ENCODE measurements around the gene LRBA. TPM values are rescaled to one million over a fixed set of nuclear protein-coding genes. Genes with fewer than 3 reads are reported as not detected.

LRBA gene
- total and polyA plus RNA-seq, 2 of the 4 experiments (the other 2 are of a cell fraction): 10.2 to 51.6 TPM

DNA sequence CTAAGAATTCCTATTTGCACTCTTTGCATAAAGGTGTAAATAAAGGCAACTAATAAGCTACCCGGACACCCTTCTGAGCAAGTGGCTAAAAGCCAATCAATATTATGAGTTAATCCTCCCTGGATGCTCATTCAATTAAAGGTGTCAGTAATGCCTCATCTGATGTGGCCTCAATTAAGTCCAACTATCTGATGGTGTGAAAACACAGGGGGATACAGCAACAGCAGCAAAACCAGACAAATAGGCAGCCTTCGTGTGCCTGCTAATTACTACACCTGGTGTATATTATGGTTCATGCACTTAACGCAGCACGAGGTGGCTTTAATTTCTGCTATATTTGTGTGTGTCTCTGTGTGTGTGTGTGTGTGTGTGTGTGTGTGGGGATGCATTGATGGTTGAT is 692.4 kb downstream of the LRBA start:
- H3K14ac ChIP-seq (replicated peaks; ENCODE audit: low read depth, low read length): no peak overlapping the region
- peak overlapping the region; percentile 58; the same call in 1 of the 2 replicates for H4K91ac ChIP-seq (ENCODE audit: insufficient read depth, low read depth, low read length)
- dilution Hi-C loops (cut with HindIII; ENCODE audit: low sequenced_read_pairs, unreplicated experiment): no loop called here
- no peak overlapping the region for H3K4me3 ChIP-seq (ENCODE audit: insufficient read depth, low read depth, low read length)
- no peak for DNase-seq
- peaks cover 1% of the 10 kb centered on the region; the same call in 1 of the 2 replicates for H3K36me3 ChIP-seq (ENCODE audit: control insufficient read depth, insufficient read depth, low read length)
- H3K9me3 ChIP-seq (ENCODE audit: control insufficient read depth, insufficient read depth, low read length): no peaks in the 10 kb centered on the region
- no peak overlapping the region; the same call in 1 of the 2 replicates for H3K4ac ChIP-seq (ENCODE audit: low read depth, low read length)
- peak overlapping the region in 1 of 2 experiments; percentile 9; a peak in 1 of 4 replicates for H4K8ac ChIP-seq (ENCODE audit: low read depth in 2 of 2, low read length in 2 of 2)
- H3K18ac ChIP-seq (ENCODE audit: low read depth, low read length): peak overlapping the region; percentile 6; the same call in 1 of the 2 replicates
- no peaks in the 10 kb centered on the region for H3K79me1 ChIP-seq (ENCODE audit: low read depth in 1 of 2, low read length in 2 of 2)
- H2AK9ac ChIP-seq (replicated peaks; ENCODE audit: low read depth, low read length, poor library complexity): no peak overlapping the region
- H3K4me1 ChIP-seq (ENCODE audit: control insufficient read depth, insufficient read depth, low read length): peaks cover 10% of the 10 kb centered on the region
- 0 out of 2 replicates have a peak overlapping the region, but pooled peaks have one; percentile 2 for H2BK20ac ChIP-seq (ENCODE audit: low read depth, low read length)
- no peaks in the 10 kb centered on the region for H3K27me3 ChIP-seq (ENCODE audit: control insufficient read depth, insufficient read depth, low read length)
- no peak overlapping the region for H3K56ac ChIP-seq (ENCODE audit: extremely low read depth, insufficient read depth, low read length)
- ChIA-PET CTCF (no interaction called here), POLR2A (ENCODE audit: unreplicated experiment) (interaction anchor here (0.6 kb wide), 1 partner anchor 132 kb away, joined by 3 read pairs; no protein-coding TSS in a partner anchor)
- no peak overlapping the region for H2BK15ac ChIP-seq (ENCODE audit: low read depth, low read length)
- peak overlapping the region; percentile 28 for H2BK120ac ChIP-seq (ENCODE audit: low read depth, low read length)
- no peak for ATAC-seq (ENCODE audit: low read depth)
- intact Hi-C loops (cut with micrococcal nuclease): no loop called here
- H4K5ac ChIP-seq (ENCODE audit: low read depth, low read length): no peak overlapping the region; the same call in 1 of the 2 replicates
- H2AK5ac ChIP-seq (ENCODE audit: low read depth, low read length): peak overlapping the region; percentile 17; the same call in 1 of the 2 replicates
- no peaks in the 10 kb centered on the region for H4K20me1 ChIP-seq (ENCODE audit: insufficient read depth, low read length)
- H3K4me2 ChIP-seq (ENCODE audit: low read depth, low read length): no peak overlapping the region
- in situ Hi-C loops (cut with MboI; ENCODE audit: low sequenced_read_pairs): no loop called here
- no peak overlapping the region; the same call in 1 of the 2 replicates for H3K27ac ChIP-seq (ENCODE audit: insufficient read depth, low read length)
- TF ChIP-seq NFE2L2 (IDR thresholded peaks at IDR 0.05; ENCODE audit: low read depth, low read length): no peak
- TF ChIP-seq FOS (IDR thresholded peaks at IDR 0.05; ENCODE audit: low read depth, low read length): no peak
- TF ChIP-seq USF2 (IDR thresholded peaks at IDR 0.05; ENCODE audit: low read depth, low read length): no peak
- no peak for TF ChIP-seq MXI1 (IDR thresholded peaks at IDR 0.05; ENCODE audit: borderline replicate concordance, low read depth, low read length)
- TF ChIP-seq RCOR1 (IDR thresholded peaks at IDR 0.05; ENCODE audit: insufficient replicate concordance, low read length): no peak
- no peak for TF ChIP-seq ELK1 (IDR thresholded peaks at IDR 0.05; ENCODE audit: borderline replicate concordance, low read depth, low read length)
- no peak for TF ChIP-seq CEBPB (IDR thresholded peaks at IDR 0.05; ENCODE audit: low read depth, low read length)
- no peak for TF ChIP-seq CHD1 (IDR thresholded peaks at IDR 0.05; ENCODE audit: low read depth, low read length)
- TF ChIP-seq MAZ (IDR thresholded peaks at IDR 0.05; ENCODE audit: borderline replicate concordance, low read depth, low read length): no peak
- no peak for TF ChIP-seq BHLHE40 (IDR thresholded peaks at IDR 0.05; ENCODE audit: low read depth, low read length)
- TF ChIP-seq POLR2A (IDR thresholded peaks at IDR 0.05; ENCODE audit: low read depth, low read length): no peak
- TF ChIP-seq SMC3 (IDR thresholded peaks at IDR 0.05; ENCODE audit: low read depth, low read length): no peak
- no peak for TF ChIP-seq RFX5 (IDR thresholded peaks at IDR 0.05; ENCODE audit: low read depth, low read length)
- TF ChIP-seq CTCF (conservative IDR thresholded peaks at IDR 0.05; ENCODE audit: low read depth, low read length): no peak
- TF ChIP-seq MAFK (IDR thresholded peaks at IDR 0.05; ENCODE audit: low read depth, low read length): no peak
- TF ChIP-seq RAD21 (IDR thresholded peaks at IDR 0.05; ENCODE audit: low read length): no peak
- no TSS peak for BruUV-seq (replicated peaks)
- H2BK5ac ChIP-seq (ENCODE audit: low read depth, low read length, poor library complexity, severe bottlenecking): no peak overlapping the region
- H2AFZ ChIP-seq (replicated peaks; ENCODE audit: low read length, poor library complexity): no peak overlapping the region
- peaks cover 8% of the 10 kb centered on the region; the same call in 1 of the 2 replicates for H3K9me1 ChIP-seq (ENCODE audit: insufficient read depth, low read length)
- no CpG with 5 or more reads among the region's 4 CpGs for WGBS, 2 experiments (ENCODE audit: extremely low coverage in 2 of 2, insufficient read length in 1 of 2)
- H3K23ac ChIP-seq (ENCODE audit: low read depth, low read length): no peak overlapping the region
- no peak overlapping the region for H3K9ac ChIP-seq (ENCODE audit: low read depth, low read length)
